Activated T-helper 17 cell treated with anti-CD3 and anti-CD28 coated beads, Interleukin-2, amount 50 U/mL, for 72 hours (primary cell): ENCODE results near the gene NHS. TPM values are rescaled to one million over a fixed set of nuclear protein-coding genes. Genes with fewer than 3 reads are reported as not detected.
"Not testable (repeated sequence)": the region's sequence is repeated elsewhere in the genome, so short reads cannot be mapped to it uniquely, and the experiment has no call there.

Source experiments
- ATAC-seq: fragments of 150-1000 bp; cut with Tn5 transposase; replicated peaks from 2 replicates; pipeline ENCODE4 v1.10.0; 2021; ENCODE audit warnings: mild to moderate bottlenecking, moderate library complexity
- H3K27ac Mint-ChIP-seq: one replicate; pipeline ENCODE4 v1.8.0; 2022; ENCODE audit warnings: mixed read lengths
- H3K27me3 Mint-ChIP-seq: one replicate; pipeline ENCODE4 v1.8.0; 2022; ENCODE audit warnings: mixed read lengths
- H3K36me3 Mint-ChIP-seq: one replicate; pipeline ENCODE4 v1.8.0; 2022; ENCODE audit warnings: low read depth, mild to moderate bottlenecking, mixed read lengths
- H3K4me1 Mint-ChIP-seq: one replicate; pipeline ENCODE4 v1.8.0; 2022; ENCODE audit warnings: mixed read lengths
- H3K4me3 Mint-ChIP-seq: one replicate; pipeline ENCODE4 v1.8.0; 2022; ENCODE audit warnings: mild to moderate bottlenecking, mixed read lengths
- H3K9me3 Mint-ChIP-seq: one replicate; pipeline ENCODE4 v1.8.0; 2022; ENCODE audit warnings: mixed read lengths
- total RNA-seq, 2 donors: library from RNA; stranded (reverse); gene quantifications; one replicate each; pipeline ENCODE4 v1.2.3, GENCODE V29; 2022

NHS gene
- total RNA-seq, 2 donors from 2014 or later, result 0.04 to 0.79 TPM

GRCh38 chrX:17446269-17446668, 71.3 kb downstream of the NHS start:
- not testable (repeated sequence) for H3K27me3 Mint-ChIP-seq, H3K4me1 Mint-ChIP-seq, H3K36me3 Mint-ChIP-seq, H3K27ac Mint-ChIP-seq, ATAC-seq, H3K4me3 Mint-ChIP-seq, H3K9me3 Mint-ChIP-seq

- no peaks in the 10 kb centered on the region for H3K36me3 Mint-ChIP-seq
- no peak overlapping the region for H3K27ac Mint-ChIP-seq
- no peaks in the 10 kb centered on the region for H3K4me1 Mint-ChIP-seq
- ATAC-seq, result no peak
- H3K4me3 Mint-ChIP-seq, result no peak overlapping the region
- no peaks in the 10 kb centered on the region for H3K9me3 Mint-ChIP-seq
- H3K27me3 Mint-ChIP-seq, result no peaks in the 10 kb centered on the region
These were observed 73.2 kb downstream of the NHS start for GRCh38 chrX:17448188-17448587.

GRCh38 chrX:17449866-17450265, 74.9 kb downstream of the NHS start:
- Mint-ChIP-seq H3K4me3 (no peak overlapping the region), H3K9me3 (no peaks in the 10 kb centered on the region), H3K27me3 (no peaks in the 10 kb centered on the region), H3K4me1 (no peaks in the 10 kb centered on the region), H3K27ac (no peak overlapping the region), H3K36me3 (no peaks in the 10 kb centered on the region)
- no peak for ATAC-seq

GRCh38 chrX:17453788-17454187, 78.8 kb downstream of the NHS start:
- no peak for ATAC-seq
- Mint-ChIP-seq H3K27ac (no peak overlapping the region), H3K36me3 (no peaks in the 10 kb centered on the region), H3K27me3 (no peaks in the 10 kb centered on the region), H3K4me3 (no peak overlapping the region), H3K9me3 (no peaks in the 10 kb centered on the region), H3K4me1 (no peaks in the 10 kb centered on the region)

GRCh38 chrX:17456526-17456925, 81.5 kb downstream of the NHS start:
- Mint-ChIP-seq H3K36me3 (no peaks in the 10 kb centered on the region), H3K27ac (no peak overlapping the region), H3K4me1 (no peaks in the 10 kb centered on the region), H3K9me3 (no peaks in the 10 kb centered on the region), H3K27me3 (no peaks in the 10 kb centered on the region), H3K4me3 (no peak overlapping the region)
- no peak for ATAC-seq

GRCh38 chrX:17459008-17459611, 84.1 kb downstream of the NHS start:
- H3K9me3 Mint-ChIP-seq, result no peaks in the 10 kb centered on the region
- H3K27me3 Mint-ChIP-seq, result no peaks in the 10 kb centered on the region
- ATAC-seq, result no peak
- no peak overlapping the region for H3K4me3 Mint-ChIP-seq
- no peaks in the 10 kb centered on the region for H3K36me3 Mint-ChIP-seq
- H3K4me1 Mint-ChIP-seq, result no peaks in the 10 kb centered on the region
- no peak overlapping the region for H3K27ac Mint-ChIP-seq

GRCh38 chrX:17459661-17460060, 84.7 kb downstream of the NHS start:
- Mint-ChIP-seq H3K27ac (no peak overlapping the region), H3K27me3 (no peaks in the 10 kb centered on the region), H3K9me3 (no peaks in the 10 kb centered on the region), H3K36me3 (no peaks in the 10 kb centered on the region), H3K4me3 (no peak overlapping the region), H3K4me1 (no peaks in the 10 kb centered on the region)
- ATAC-seq, result no peak

GRCh38 chrX:17462881-17463280, 87.9 kb downstream of the NHS start:
- Mint-ChIP-seq H3K27ac (no peak overlapping the region), H3K9me3 (no peaks in the 10 kb centered on the region), H3K4me3 (no peak overlapping the region), H3K36me3 (no peaks in the 10 kb centered on the region), H3K4me1 (no peaks in the 10 kb centered on the region), H3K27me3 (no peaks in the 10 kb centered on the region)
- no peak for ATAC-seq

- Mint-ChIP-seq H3K36me3 (no peaks in the 10 kb centered on the region), H3K27me3 (no peaks in the 10 kb centered on the region), H3K27ac (no peak overlapping the region), H3K9me3 (no peaks in the 10 kb centered on the region), H3K4me1 (no peaks in the 10 kb centered on the region), H3K4me3 (no peak overlapping the region)
- no peak for ATAC-seq
These were observed 89.2 kb downstream of the NHS start for GRCh38 chrX:17464194-17464593.

- H3K9me3 Mint-ChIP-seq, result no peaks in the 10 kb centered on the region
These were observed 90.2 kb downstream of the NHS start for GRCh38 chrX:17465201-17465600.

GRCh38 chrX:17465802-17466201, 90.8 kb downstream of the NHS start:
- Mint-ChIP-seq H3K4me1 (no peaks in the 10 kb centered on the region), H3K4me3 (no peak overlapping the region), H3K9me3 (no peaks in the 10 kb centered on the region), H3K36me3 (no peaks in the 10 kb centered on the region), H3K27me3 (no peaks in the 10 kb centered on the region), H3K27ac (no peak overlapping the region)
- no peak for ATAC-seq

More at GRCh38 chrX:17465201-17465600, 90.2 kb downstream of the NHS start:
- no peaks in the 10 kb centered on the region for H3K36me3 Mint-ChIP-seq
- ATAC-seq, result no peak
- no peaks in the 10 kb centered on the region for H3K27me3 Mint-ChIP-seq
- H3K4me3 Mint-ChIP-seq, result no peak overlapping the region
- no peaks in the 10 kb centered on the region for H3K4me1 Mint-ChIP-seq
- no peak overlapping the region for H3K27ac Mint-ChIP-seq

GRCh38 chrX:17470136-17470535, 95.1 kb downstream of the NHS start:
- no peaks in the 10 kb centered on the region for H3K36me3 Mint-ChIP-seq
- H3K9me3 Mint-ChIP-seq, result no peaks in the 10 kb centered on the region
- no peak overlapping the region for H3K4me3 Mint-ChIP-seq
- no peak for ATAC-seq
- no peak overlapping the region for H3K27ac Mint-ChIP-seq
- no peaks in the 10 kb centered on the region for H3K27me3 Mint-ChIP-seq
- no peaks in the 10 kb centered on the region for H3K4me1 Mint-ChIP-seq

GRCh38 chrX:17471121-17471520, 96.1 kb downstream of the NHS start:
- H3K4me3 Mint-ChIP-seq, result no peak overlapping the region
- H3K27ac Mint-ChIP-seq, result no peak overlapping the region
- no peak for ATAC-seq
- H3K4me1 Mint-ChIP-seq, result no peaks in the 10 kb centered on the region
- H3K36me3 Mint-ChIP-seq, result no peaks in the 10 kb centered on the region
- no peaks in the 10 kb centered on the region for H3K9me3 Mint-ChIP-seq
- no peaks in the 10 kb centered on the region for H3K27me3 Mint-ChIP-seq

GRCh38 chrX:17471861-17472260, 96.9 kb downstream of the NHS start:
- no peaks in the 10 kb centered on the region for H3K27me3 Mint-ChIP-seq

GRCh38 chrX:17472424-17472823, 97.4 kb downstream of the NHS start:
- H3K27ac Mint-ChIP-seq, result no peak overlapping the region
- peaks cover 5% of the 10 kb centered on the region for H3K27me3 Mint-ChIP-seq
- H3K4me1 Mint-ChIP-seq, result no peaks in the 10 kb centered on the region
- H3K4me3 Mint-ChIP-seq, result no peak overlapping the region
- H3K36me3 Mint-ChIP-seq, result no peaks in the 10 kb centered on the region
- ATAC-seq, result no peak
- no peaks in the 10 kb centered on the region for H3K9me3 Mint-ChIP-seq

More at GRCh38 chrX:17471861-17472260, 96.9 kb downstream of the NHS start:
- no peak for ATAC-seq
- H3K9me3 Mint-ChIP-seq, result no peaks in the 10 kb centered on the region
- no peak overlapping the region for H3K27ac Mint-ChIP-seq
- H3K36me3 Mint-ChIP-seq, result no peaks in the 10 kb centered on the region
- H3K4me3 Mint-ChIP-seq, result no peak overlapping the region
- H3K4me1 Mint-ChIP-seq, result no peaks in the 10 kb centered on the region

- H3K4me3 Mint-ChIP-seq, result no peak overlapping the region
- no peaks in the 10 kb centered on the region for H3K4me1 Mint-ChIP-seq
- no peak for ATAC-seq
- peaks cover 5% of the 10 kb centered on the region for H3K27me3 Mint-ChIP-seq
- H3K9me3 Mint-ChIP-seq, result no peaks in the 10 kb centered on the region
- no peaks in the 10 kb centered on the region for H3K36me3 Mint-ChIP-seq
- H3K27ac Mint-ChIP-seq, result no peak overlapping the region
These were observed 98.0 kb downstream of the NHS start for GRCh38 chrX:17473021-17473420.
